Suprapubic skin (tissue), 4 donors: ENCODE measurements around the gene EIF2AK2. TPM values are rescaled to one million over a fixed set of nuclear protein-coding genes. Genes with fewer than 3 reads are reported as not detected.

Experiments used
- DNase-seq, 2 donors: peaks; one replicate each; pipeline ENCODE4 v3.0.0-alpha.2; 2019; ENCODE audit warnings: low spot score in 2 of 2
- H3K27ac ChIP-seq: fragments of 200-600 bp; sonication (generic); one replicate; pipeline ENCODE4 v1.5.1; 2019
- H3K27me3 ChIP-seq: fragments of 200-600 bp; sonication (generic); one replicate; pipeline ENCODE4 v1.5.1; 2019
- H3K36me3 ChIP-seq: fragments of 200-600 bp; sonication (generic); one replicate; pipeline ENCODE4 v1.5.1; 2019
- H3K4me1 ChIP-seq: fragments of 200-600 bp; sonication (generic); one replicate; pipeline ENCODE4 v1.5.1; 2019
- H3K4me3 ChIP-seq: fragments of 200-600 bp; sonication (generic); one replicate; pipeline ENCODE4 v1.5.1; 2019; ENCODE audit warnings: mild to moderate bottlenecking
- H3K9me3 ChIP-seq: fragments of 200-600 bp; sonication (generic); one replicate; pipeline ENCODE4 v1.5.1; 2019
- EP300 ChIP-seq: sonication (generic); formaldehyde crosslinking; IDR thresholded peaks from one replicate; pipeline ENCODE4 v1.6.1; 2017; ENCODE audit warnings: antibody characterized with exemption
- POLR2A ChIP-seq, 2 donors: fragments of 450-650 bp; IDR thresholded peaks; one replicate each; pipeline ENCODE4 v1.6.1; 2017; ENCODE audit warnings: antibody characterized with exemption in 2 of 2, mild to moderate bottlenecking in 2 of 2, moderate library complexity in 2 of 2
- POLR2AphosphoS5 ChIP-seq, 3 donors: sonication (generic); formaldehyde crosslinking; IDR thresholded peaks; one replicate each; pipeline ENCODE4 v1.6.1; 2017; ENCODE audit warnings: antibody characterized with exemption in 3 of 3
- WGBS: methylation state at CpG from one replicate; pipeline ENCODE4 v1.1.5; 2018; 5-methylcytosine and 5-hydroxymethylcytosine counted together
- total RNA-seq, 4 donors: library from RNA; depleted of rRNA; stranded (reverse); fragments of >200 nt; gene quantifications; one replicate each; pipeline ENCODE4 v1.1.0, GENCODE V29; 2016
- TF ChIP-seq, protein P1 (sequence below), 2 donors: fragments of 200-600 bp in 1 of 2; fragments of 450-650 bp in 1 of 2; sonication (generic) in 1 of 2; IDR thresholded peaks; one replicate each; pipeline ENCODE4 v1.5.1; 2016 to 2019; ENCODE audit warnings: antibody characterized with exemption in 2 of 2, mild to moderate bottlenecking in 1 of 2, moderate library complexity in 1 of 2

Gene EIF2AK2
- total RNA-seq, 4 donors from 2014 or later: 6.5 to 10.8 (median 9.1) TPM

- TF ChIP-seq POLR2AphosphoS5 (IDR thresholded peaks at IDR 0.05) (no peak), POLR2A (IDR thresholded peaks at IDR 0.05) (no peak)
- TF ChIP-seq, protein P1, sequence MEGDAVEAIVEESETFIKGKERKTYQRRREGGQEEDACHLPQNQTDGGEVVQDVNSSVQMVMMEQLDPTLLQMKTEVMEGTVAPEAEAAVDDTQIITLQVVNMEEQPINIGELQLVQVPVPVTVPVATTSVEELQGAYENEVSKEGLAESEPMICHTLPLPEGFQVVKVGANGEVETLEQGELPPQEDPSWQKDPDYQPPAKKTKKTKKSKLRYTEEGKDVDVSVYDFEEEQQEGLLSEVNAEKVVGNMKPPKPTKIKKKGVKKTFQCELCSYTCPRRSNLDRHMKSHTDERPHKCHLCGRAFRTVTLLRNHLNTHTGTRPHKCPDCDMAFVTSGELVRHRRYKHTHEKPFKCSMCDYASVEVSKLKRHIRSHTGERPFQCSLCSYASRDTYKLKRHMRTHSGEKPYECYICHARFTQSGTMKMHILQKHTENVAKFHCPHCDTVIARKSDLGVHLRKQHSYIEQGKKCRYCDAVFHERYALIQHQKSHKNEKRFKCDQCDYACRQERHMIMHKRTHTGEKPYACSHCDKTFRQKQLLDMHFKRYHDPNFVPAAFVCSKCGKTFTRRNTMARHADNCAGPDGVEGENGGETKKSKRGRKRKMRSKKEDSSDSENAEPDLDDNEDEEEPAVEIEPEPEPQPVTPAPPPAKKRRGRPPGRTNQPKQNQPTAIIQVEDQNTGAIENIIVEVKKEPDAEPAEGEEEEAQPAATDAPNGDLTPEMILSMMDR (IDR thresholded peaks at IDR 0.05): no peak
- H3K36me3 ChIP-seq: peaks cover 83% of the 10 kb centered on the region
- no peak overlapping the region for H3K27ac ChIP-seq
- H3K9me3 ChIP-seq: no peaks in the 10 kb centered on the region
- H3K27me3 ChIP-seq: no peaks in the 10 kb centered on the region
- no peak for DNase-seq
- 88% methylated on average over 6 of the region's 6 CpGs for WGBS
- H3K4me1 ChIP-seq: no peaks in the 10 kb centered on the region
- H3K4me3 ChIP-seq: no peak overlapping the region
Observed at GRCh38 chr2:37068686-37069085, 88.1 kb downstream of the EIF2AK2 start.

- Histone ChIP-seq H3K27ac (no peak overlapping the region), H3K4me3 (no peak overlapping the region), H3K9me3 (no peaks in the 10 kb centered on the region), H3K27me3 (no peaks in the 10 kb centered on the region), H3K36me3 (peaks cover 86% of the 10 kb centered on the region), H3K4me1 (no peaks in the 10 kb centered on the region)
- no peak for DNase-seq
- no peak for TF ChIP-seq POLR2A (IDR thresholded peaks at IDR 0.05)
- no peak for TF ChIP-seq EP300
- no peak for TF ChIP-seq POLR2AphosphoS5 (IDR thresholded peaks at IDR 0.05)
- TF ChIP-seq, protein P1 (IDR thresholded peaks at IDR 0.05): no peak
- WGBS: 92% methylated on average over 5 of the region's 5 CpGs
Observed at GRCh38 chr2:37061776-37062175, 95.0 kb downstream of the EIF2AK2 start.

DNA sequence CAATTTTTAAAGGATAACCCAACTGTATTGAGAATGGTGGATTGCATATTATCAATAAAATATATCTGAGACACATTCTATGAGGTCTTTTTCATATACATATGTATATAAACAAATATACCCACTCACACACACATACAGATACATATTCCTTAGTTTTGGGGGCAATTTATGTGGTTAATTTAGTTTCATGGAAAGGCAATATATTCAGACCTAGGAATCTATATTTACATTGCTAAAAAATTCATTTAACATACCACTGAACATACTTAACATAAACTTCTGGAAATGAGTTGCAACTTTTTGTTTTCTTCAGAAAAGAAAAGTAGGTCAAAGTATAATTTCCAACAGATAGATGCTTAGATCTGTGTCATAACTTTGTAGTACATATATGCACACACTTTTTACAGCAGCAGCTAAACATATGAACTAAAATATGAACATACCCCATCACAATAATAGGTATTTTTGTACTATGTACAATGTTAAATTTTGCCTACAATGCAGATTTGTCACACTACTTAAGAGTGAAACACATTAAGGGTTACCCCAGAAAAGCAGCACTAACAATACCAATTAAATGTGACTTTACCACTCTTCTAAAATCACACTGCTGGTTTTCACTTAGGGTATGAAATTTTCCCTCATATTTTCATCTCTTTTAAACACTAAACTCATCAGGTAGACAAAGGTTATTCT, 95.6 kb downstream of the EIF2AK2 start:
- Histone ChIP-seq H3K4me1 (no peaks in the 10 kb centered on the region), H3K36me3 (peaks cover 86% of the 10 kb centered on the region), H3K9me3 (no peaks in the 10 kb centered on the region), H3K4me3 (no peak overlapping the region), H3K27ac (no peak overlapping the region), H3K27me3 (no peaks in the 10 kb centered on the region)
- TF ChIP-seq POLR2AphosphoS5 (IDR thresholded peaks at IDR 0.05) (no peak), POLR2A (IDR thresholded peaks at IDR 0.05) (no peak), EP300 (no peak)
- TF ChIP-seq, protein P1 (IDR thresholded peaks at IDR 0.05): no peak
- no peak for DNase-seq

GRCh38 chr2:37060446-37060845, 96.3 kb downstream of the EIF2AK2 start:
- Histone ChIP-seq H3K4me3 (no peak overlapping the region), H3K9me3 (no peaks in the 10 kb centered on the region), H3K27ac (no peak overlapping the region), H3K27me3 (no peaks in the 10 kb centered on the region), H3K36me3 (peaks cover 86% of the 10 kb centered on the region), H3K4me1 (no peaks in the 10 kb centered on the region)
- WGBS: 80% methylated on average over 7 of the region's 7 CpGs
- DNase-seq: no peak
- no peak for TF ChIP-seq EP300
- no peak for TF ChIP-seq POLR2AphosphoS5 (IDR thresholded peaks at IDR 0.05)
- no peak for TF ChIP-seq POLR2A (IDR thresholded peaks at IDR 0.05)
- TF ChIP-seq, protein P1 (IDR thresholded peaks at IDR 0.05): no peak

- Histone ChIP-seq H3K36me3 (peaks cover 83% of the 10 kb centered on the region), H3K4me1 (no peaks in the 10 kb centered on the region), H3K27me3 (no peaks in the 10 kb centered on the region), H3K27ac (no peak overlapping the region), H3K4me3 (no peak overlapping the region), H3K9me3 (no peaks in the 10 kb centered on the region)
- TF ChIP-seq, protein P1 (IDR thresholded peaks at IDR 0.05): no peak
- TF ChIP-seq EP300 (no peak), POLR2AphosphoS5 (IDR thresholded peaks at IDR 0.05) (no peak), POLR2A (IDR thresholded peaks at IDR 0.05) (no peak)
- no peak for DNase-seq
- WGBS: 97% methylated on average over 3 of the region's 3 CpGs
Observed at GRCh38 chr2:37059841-37060240, 96.9 kb downstream of the EIF2AK2 start.
